Left kidney (tissue), 2 donors: Measurements from ENCODE around the gene HBG1. TPM values are rescaled to one million over a fixed set of nuclear protein-coding genes. Genes with fewer than 3 reads are reported as not detected.

Experiments
- DNase-seq: peaks from one replicate; pipeline ENCODE4 v3.0.0-alpha.2; 2013
- polyA plus RNA-seq: library from polyadenylated mRNA; unstranded; fragments of 120-200 nt; gene quantifications from one replicate; pipeline ENCODE4 v1.2.1, GENCODE V29; 2013; ENCODE audit not compliant: insufficient read length

Gene HBG1
- polyA plus RNA-seq, 1 donor = 313 TPM

DNA sequence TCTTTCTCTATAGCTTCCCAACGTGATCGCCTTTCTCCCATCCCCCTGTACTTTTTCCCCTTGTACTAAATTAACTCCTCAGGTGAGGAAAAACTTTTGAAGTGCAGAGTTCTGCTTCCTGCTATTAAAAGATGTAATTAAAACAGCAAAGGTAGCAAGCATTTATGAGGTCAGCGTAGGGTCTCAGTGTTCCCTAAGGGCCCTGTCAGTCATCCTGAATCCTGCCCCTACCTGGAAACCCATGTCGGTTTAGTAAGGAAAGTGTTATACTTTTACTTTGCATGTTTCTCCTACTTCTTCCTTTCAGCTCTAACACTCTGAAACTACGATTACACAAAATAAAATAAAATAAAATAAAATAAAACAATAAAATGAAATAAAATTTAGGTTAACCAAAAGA, 21.5 kb downstream of the HBG1 start:
- DNase-seq = no peak

DNA sequence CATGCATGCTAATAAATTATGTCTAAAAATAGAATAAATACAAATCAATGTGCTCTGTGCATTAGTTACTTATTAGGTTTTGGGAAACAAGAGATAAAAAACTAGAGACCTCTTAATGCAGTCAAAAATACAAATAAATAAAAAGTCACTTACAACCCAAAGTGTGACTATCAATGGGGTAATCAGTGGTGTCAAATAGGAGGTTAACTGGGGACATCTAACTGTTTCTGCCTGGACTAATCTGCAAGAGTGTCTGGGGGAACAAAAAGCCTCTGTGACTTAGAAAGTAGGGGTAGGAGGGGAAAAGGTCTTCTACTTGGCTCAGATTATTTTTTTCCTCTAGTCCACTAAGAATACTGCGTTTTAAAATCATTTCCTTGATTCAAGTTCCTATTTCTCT, 22.0 kb downstream of the HBG1 start:
- no peak for DNase-seq

- DNase-seq = no peak
These were observed 22.8 kb downstream of the HBG1 start, which contains the start of gene HBB for GRCh38 chr11:5226732-5227310. TSS of gene HBB (minus strand) at chr11:5227071. CDS start at chr11:5227021, 50 bp downstream.

GRCh38 chr11:5225480-5225871, 24.2 kb downstream of the HBG1 start:
- DNase-seq = no peak

- DNase-seq = no peak
These were observed 24.8 kb downstream of the HBG1 start for GRCh38 chr11:5224538-5225479.

DNA sequence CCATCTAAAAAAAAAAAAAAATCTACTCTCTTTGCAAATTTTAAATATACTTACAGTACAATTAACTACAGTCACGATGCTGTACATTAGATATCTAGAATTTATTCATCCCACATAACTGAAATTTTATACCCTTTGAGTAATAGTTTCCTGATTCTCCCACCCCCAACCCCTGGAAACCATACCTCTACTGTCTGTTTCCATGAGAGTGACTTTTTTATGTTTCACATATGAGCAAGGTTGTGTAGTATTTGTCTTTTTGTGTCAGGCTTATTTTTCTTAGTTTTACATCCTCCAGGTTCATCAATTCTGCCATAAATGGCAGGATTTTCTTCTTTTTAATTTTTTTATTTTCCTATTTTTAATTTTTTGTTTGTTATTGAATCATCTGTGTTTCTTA, 26.0 kb downstream of the HBG1 start:
- DNase-seq = no peak

GRCh38 chr11:5223146-5223545, 26.5 kb downstream of the HBG1 start:
- no peak for DNase-seq

DNA sequence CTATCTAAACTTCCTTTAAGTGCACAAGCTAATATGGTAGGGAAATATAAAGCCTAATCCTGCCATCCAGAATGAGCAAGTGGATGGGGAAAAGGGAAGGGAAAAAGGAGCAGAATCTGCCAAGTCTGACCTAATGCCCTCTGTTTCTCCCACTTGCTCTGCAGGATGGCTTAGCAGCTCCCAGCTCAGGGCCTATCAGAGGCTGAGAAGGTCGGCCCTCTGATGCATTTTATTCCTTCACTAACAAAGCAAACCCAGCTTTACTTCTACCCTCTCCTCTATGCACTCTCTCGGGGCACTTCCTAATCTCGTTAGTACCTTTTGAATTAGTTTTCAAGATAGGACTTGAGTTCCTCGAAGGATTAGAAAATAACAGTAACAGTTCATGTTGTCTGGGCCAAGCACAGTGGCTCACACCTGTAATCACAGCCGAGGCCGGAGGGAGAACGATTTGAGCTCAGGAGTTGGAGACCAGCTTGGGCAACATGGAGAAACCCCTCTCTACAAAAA, 39.2 kb downstream of the HBG1 start:
- no peak for DNase-seq

DNA sequence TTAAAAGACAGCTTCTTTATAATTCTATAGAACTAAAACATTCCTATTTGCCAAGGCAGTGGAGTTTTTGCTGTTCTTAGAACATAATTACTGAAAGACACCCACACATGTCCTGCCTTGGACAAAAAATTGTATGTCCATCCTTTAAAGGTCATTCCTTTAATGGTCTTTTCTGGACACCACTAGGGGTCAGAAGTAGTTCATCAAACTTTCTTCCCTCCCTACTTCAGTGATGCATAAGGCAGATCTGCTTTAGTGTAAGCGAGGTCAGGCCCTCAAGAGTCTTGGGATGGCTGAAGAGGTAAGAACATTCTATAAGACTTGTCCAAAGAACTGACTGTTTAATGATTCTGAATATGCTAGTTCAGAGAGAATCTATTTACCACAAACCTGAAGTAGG, 44.9 kb downstream of the HBG1 start:
- DNase-seq = peak; percentile 21

GRCh38 chr11:5203366-5203765, 46.3 kb downstream of the HBG1 start:
- DNase-seq = no peak

- no peak for DNase-seq
These were observed 49.1 kb downstream of the HBG1 start, which contains the start of gene OR51V1 for GRCh38 chr11:5200582-5200981. TSS of gene OR51V1 (minus strand) at chr11:5200682. CDS start at chr11:5200682, 0 bp downstream.

- no peak for DNase-seq
These were observed 51.4 kb downstream of the HBG1 start for GRCh38 chr11:5198285-5198684.

Other genes starting within 250 kb of the HBG1 start
- not detected for gene OR52J3, start 203.3 kb downstream of the HBG1 start, polyA plus RNA-seq
- not detected for gene OR52E2, start 190.2 kb downstream of the HBG1 start, polyA plus RNA-seq
- gene OR52E1, start 180.3 kb downstream of the HBG1 start, polyA plus RNA-seq = not detected
- not detected for gene OR52A5, start 111.5 kb downstream of the HBG1 start, polyA plus RNA-seq
- gene OR52A1, start 95.1 kb downstream of the HBG1 start, polyA plus RNA-seq = 0.02 TPM
- not detected for gene OR51V1, start 49.2 kb downstream of the HBG1 start, polyA plus RNA-seq
- gene HBB, start 22.8 kb downstream of the HBG1 start, polyA plus RNA-seq = 98.9 TPM
- gene HBD, start 15.4 kb downstream of the HBG1 start, polyA plus RNA-seq = 0.38 TPM
- 1,458 TPM for gene HBG2, start 4.9 kb upstream of the HBG1 start, polyA plus RNA-seq
- gene HBE1, start 20.1 kb upstream of the HBG1 start, polyA plus RNA-seq = 10.4 TPM
- gene OR51B4, start 52.1 kb upstream of the HBG1 start, polyA plus RNA-seq = 0.35 TPM
- gene OR51B2, start 74.4 kb upstream of the HBG1 start, polyA plus RNA-seq = not detected
- gene OR51B5, start 93.7 kb upstream of the HBG1 start, polyA plus RNA-seq = 0.20 TPM
- gene OR51B6, start 101.7 kb upstream of the HBG1 start, polyA plus RNA-seq = not detected
- gene OR51M1, start 134.0 kb upstream of the HBG1 start, polyA plus RNA-seq = 0.15 TPM
- gene OR51Q1, start 172.3 kb upstream of the HBG1 start, polyA plus RNA-seq = not detected
- gene OR51I1, start 191.7 kb upstream of the HBG1 start, polyA plus RNA-seq = not detected
- gene OR51I2, start 199.5 kb upstream of the HBG1 start, polyA plus RNA-seq = not detected
- 0.13 TPM for gene OR52D1, start 238.8 kb upstream of the HBG1 start, polyA plus RNA-seq